ENCODE results near the gene HSPE1.

DNA sequence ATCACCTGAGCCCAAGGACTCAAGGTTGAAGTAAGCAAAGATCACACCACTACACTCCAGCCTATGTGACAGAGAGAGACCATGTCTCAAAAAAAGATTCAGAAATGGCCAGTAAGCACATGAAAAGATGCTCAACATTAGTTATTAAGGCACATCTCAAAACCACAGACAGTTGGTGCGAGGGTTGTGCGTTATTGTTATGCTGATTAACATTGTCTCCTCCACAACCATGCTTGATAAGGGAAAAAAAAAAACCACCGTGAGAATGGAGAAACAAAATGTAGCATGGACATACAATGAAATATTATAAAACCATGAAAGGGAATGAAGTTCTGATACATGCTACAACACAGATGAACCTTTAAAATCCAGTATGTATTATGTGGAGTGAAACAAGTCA lies 43.0 kb downstream of the HSPE1 start:
- TF ChIP-seq EZH2 (IDR thresholded peaks at IDR 0.05; ENCODE audit: insufficient read depth, poor library complexity, severe bottlenecking) (no peak), EZH2phosphoT487 (IDR thresholded peaks at IDR 0.05; ENCODE audit: insufficient read depth, low read depth) (no peak)
